ENCODE data around the gene EIF4E2.
"Not testable (repeated sequence)": the region's sequence is repeated elsewhere in the genome, so short reads cannot be mapped to it uniquely, and the experiment has no call there.

Gene EIF4E2

DNA sequence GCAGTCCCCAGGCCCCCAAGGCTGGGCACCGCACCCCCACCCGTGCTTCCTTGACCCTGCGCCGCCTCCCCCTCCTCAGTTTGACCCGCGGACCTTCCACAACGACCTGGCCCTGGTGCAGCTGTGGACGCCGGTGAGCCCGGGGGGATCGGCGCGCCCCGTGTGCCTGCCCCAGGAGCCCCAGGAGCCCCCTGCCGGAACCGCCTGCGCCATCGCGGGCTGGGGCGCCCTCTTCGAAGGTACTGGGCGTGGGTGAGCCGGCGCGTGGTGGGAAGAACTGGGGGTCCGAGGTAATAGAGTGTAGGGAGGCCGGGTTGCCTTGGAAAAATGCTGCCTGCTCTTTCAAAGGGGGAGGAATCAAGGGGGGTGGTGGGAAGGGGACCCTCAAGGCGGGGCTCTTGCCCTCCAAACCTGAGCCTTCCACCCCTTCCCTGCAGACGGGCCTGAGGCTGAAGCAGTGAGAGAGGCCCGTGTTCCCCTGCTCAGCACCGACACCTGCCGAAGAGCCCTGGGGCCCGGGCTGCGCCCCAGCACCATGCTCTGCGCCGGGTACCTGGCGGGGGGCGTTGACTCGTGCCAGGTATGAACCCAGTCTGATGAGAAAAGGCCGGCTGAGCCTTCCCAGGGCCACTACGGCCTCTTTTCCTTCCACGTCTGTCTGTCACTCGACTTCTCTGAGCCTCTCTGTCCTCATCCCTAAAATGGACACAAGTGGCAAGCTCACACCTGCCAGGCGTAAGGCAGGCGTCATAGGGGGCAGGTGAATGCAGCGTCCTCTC lies 27.7 kb upstream of the EIF4E2 start:
- DNase-seq = no peak

DNA sequence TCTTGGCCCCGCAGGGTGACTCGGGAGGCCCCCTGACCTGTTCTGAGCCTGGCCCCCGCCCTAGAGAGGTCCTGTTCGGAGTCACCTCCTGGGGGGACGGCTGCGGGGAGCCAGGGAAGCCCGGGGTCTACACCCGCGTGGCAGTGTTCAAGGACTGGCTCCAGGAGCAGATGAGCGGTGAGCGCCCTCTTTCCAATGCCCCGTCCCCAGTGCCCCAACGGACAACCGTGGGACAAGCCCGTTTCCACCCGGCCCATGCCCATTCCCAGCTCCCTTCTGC lies 27.1 kb upstream of the EIF4E2 start:
- DNase-seq = no peak

DNA sequence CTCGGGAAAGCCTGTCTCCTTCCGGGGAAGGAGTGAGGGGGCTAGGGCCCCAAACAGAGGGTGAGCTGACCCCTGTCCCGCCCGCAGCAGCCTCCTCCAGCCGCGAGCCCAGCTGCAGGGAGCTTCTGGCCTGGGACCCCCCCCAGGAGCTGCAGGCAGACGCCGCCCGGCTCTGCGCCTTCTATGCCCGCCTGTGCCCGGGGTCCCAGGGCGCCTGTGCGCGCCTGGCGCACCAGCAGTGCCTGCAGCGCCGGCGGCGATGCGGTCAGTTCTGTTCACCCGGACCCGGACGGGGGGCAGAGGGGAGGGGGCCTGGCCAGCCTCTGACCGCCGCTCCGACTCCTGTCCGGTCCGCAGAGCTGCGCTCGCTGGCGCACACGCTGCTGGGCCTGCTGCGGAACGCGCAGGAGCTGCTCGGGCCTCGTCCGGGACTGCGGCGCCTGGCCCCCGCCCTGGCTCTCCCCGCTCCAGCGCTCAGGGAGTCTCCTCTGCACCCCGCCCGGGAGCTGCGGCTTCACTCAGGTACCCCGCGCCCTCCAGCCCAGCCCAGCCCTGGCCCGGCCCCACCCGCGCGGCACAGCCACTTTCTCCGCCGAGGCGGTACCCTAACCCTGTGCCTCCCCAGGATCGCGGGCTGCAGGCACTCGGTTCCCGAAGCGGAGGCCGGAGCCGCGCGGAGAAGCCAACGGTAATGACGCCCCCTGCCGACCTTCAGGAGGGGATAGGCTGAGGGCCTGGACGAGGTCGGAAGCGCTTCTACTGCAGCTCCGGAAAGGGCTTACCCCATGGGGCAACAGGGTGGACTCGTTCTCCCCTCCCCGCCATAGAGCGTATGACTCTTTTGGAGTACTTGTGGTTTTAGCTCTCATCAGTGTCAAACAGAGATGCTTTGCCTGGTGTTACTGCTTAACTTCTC lies 26.5 kb upstream of the EIF4E2 start:
- peak; percentile 10 for DNase-seq

DNA sequence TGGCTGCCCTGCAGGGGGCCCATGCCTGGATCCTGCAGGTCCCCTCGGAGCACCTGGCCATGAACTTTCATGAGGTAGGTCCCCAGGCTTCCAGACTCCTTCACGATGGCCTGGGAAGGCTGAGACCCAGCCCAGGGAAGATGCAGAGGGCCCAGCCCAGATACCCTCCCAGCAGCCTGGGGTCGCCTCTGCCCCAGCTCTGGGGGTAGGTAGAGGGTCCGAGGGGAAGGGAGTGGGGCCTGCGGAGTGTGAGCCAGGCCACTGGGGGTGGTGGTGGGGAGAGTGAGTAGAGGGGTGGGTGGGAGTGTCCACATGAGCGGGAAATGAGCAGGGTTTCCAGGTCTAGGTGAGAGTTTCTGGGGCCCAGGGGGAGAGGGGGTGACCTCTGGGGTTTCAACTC lies 25.7 kb upstream of the EIF4E2 start:
- no peak for DNase-seq

DNA sequence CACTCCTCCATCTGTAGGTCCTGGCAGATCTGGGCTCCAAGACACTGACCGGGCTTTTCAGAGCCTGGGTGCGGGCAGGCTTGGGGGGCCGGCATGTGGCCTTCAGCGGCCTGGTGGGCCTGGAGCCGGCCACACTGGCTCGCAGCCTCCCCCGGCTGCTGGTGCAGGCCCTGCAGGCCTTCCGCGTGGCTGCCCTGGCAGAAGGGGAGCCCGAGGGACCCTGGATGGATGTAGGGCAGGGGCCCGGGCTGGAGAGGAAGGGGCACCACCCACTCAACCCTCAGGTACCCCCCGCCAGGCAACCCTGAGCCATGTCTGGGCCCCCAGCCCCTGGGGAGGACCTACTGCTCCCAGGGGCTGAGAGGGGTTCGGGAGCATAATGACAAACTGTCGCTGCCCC lies 25.3 kb upstream of the EIF4E2 start:
- no peak for DNase-seq

DNA sequence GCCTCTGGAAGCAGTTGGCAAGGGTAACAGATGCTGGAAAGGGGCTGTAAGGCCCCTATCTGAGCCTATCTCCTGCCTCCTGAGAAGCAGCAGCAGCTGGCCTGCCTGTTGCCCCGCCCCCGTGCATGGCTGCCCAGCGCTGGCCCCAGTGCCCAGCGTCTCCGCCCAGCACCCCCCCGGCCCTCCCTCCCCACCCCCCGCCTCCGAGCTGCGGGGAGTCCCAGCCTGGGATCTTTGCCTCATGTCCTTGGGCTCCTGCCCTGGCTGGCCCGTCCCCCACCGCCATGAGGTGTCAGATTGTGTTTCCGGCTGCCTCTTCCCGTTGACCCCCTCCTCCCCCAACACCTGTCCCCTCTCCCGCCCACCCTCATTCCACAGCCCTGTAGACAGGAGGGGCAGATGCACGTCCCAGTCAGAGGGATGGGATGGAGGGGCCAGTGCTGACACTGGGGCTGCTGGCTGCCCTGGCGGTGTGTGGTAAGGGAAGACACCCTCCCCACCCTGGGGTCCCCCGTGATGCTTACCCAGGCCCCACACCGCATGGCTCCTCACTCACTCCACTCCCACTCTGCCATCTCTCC lies 24.6 kb upstream of the EIF4E2 start, which contains the start of gene CHRND:
CHRND (plus strand) TSS at position 370 of the 581 bp plus-strand sequence; CDS start at position 426, 56 bp downstream.
- no peak for DNase-seq

DNA sequence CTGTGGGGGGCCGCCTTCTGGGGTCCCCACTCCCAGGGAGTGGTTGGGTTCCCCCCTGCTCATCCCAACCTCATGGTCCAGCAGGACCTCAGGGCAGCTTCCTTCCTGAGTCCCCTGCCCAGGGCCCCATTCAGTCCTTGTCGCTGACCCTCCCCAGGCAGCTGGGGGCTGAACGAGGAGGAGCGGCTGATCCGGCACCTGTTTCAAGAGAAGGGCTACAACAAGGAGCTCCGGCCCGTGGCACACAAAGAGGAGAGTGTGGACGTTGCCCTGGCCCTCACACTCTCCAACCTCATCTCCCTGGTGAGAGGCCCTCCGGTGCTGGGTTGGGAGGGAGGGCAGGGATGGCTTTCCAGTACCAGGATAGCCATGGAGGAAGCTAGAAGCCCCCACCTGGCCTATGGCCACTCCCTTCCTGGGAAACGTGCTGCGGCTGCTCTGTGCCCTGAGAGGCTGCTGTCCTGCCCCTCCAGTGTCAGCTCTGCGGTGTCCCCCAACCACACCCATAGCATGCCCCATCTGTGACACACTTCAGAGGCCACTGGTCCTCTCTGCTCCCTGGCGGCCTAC lies 24.0 kb upstream of the EIF4E2 start:
- no peak for DNase-seq

DNA sequence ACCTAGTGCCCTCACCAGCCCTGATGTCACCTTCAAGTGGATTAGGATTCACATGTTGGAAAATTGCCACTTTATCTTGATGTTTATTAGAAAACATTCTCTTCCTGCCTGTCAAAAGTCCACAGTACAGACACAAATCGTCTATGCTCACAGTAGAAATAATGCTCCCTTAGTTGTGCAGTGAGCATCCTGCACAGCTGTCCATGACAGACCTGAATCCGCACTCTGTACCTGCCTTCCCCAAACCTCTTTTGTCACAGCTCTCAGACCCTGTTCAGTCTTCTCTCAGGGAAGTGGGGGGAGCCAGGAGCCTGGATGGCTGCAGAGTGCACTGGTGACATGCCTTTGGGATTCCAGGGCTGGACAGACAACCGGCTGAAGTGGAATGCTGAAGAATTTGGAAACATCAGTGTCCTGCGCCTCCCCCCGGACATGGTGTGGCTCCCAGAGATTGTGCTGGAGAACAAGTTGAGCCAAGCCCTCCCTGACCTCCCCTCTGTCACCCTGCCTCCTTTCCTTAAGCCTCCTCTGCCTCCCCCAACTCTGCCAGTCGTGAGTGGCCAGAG lies 22.5 kb upstream of the EIF4E2 start:
- DNase-seq = no peak

DNA sequence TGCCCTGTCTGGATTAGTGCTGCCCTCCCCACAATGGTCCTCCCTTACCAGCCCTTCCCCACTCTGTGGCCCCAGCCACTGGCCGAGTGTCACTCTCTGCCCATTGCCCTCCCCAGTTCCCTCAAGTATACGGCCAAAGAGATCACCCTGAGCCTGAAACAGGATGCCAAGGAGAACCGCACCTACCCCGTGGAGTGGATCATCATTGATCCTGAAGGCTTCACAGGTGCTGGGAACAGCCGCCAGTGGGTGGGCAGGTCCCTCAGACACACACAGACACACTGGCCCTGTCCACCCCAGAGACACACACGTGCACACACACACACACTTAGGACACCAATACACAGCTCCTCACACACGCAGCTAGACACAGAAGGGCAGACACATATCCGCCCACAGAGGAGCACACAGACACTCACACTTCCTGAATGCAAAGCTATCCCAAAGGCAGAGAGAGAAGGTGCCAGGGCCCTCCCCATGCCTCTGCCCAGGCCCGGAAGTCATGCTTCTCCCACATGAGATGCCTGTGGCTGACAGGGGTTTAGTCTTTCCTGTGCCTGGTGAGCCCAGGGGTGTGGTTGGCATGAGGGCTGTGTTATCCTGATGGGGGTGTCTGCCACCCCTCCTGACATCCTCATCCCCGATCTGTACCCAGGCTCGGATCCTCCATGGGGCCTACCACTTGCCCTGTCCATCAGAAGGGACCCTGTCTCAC lies 21.6 kb upstream of the EIF4E2 start:
- DNase-seq = no peak

DNA sequence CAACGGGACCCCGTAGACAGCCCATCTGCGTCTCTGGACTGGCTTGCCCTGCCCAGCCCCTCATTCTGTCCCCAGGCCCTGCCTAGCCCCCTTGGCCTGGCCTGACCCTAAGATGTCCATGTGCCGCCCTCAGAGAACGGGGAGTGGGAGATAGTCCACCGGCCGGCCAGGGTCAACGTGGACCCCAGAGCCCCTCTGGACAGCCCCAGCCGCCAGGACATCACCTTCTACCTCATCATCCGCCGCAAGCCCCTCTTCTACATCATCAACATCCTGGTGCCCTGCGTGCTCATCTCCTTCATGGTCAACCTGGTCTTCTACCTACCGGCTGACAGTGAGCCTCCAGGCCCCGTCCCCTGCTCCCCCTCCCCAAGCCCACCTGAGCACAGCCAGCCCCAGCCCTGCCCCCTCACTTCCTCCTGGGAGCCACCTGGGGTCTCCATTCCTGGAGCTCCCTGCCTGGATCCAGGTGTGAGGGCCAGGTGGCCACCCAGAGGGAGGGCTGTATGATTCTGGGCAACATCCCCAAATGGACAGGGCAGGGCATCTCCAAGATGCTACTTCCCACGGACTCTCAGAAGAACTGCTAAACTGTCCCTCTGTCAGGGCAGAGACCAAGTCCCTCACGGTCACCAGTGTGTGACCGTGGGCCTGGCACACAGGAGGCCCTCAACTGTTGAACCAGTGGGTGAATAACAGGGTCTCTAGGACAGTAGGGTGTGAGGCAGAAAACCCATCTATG lies 20.5 kb upstream of the EIF4E2 start:
- no peak for DNase-seq

DNA sequence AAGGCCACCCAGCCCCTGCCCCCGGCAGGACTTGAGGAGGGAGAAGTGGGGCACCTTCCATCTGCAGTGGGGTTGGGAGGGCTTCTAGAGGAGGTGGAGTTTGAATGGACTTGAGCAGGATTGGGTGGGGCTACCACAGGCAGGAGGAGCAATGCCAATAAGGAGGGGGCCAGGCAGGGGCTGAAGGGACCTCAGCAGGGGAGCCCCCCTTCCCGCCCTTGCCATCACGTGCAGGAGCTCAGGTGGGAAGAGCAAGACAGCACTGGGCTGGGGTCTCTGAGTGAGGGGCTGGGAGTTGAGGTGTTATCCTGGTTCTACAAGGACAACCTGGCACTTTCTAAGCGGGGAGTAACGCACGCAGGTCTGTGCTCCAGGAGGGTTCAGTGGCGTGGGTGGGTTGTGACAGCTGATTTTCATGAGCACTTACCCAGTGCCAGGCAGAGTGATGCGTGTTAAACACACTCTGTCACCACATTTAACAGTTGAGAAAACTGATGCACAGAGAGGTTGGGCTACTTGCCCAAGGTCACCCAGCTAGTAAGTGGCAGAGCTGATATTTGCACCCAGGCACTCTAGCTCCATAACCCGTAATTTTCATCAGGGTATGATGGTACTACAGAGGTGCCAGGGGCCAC lies 19.7 kb upstream of the EIF4E2 start:
- no peak for DNase-seq

DNA sequence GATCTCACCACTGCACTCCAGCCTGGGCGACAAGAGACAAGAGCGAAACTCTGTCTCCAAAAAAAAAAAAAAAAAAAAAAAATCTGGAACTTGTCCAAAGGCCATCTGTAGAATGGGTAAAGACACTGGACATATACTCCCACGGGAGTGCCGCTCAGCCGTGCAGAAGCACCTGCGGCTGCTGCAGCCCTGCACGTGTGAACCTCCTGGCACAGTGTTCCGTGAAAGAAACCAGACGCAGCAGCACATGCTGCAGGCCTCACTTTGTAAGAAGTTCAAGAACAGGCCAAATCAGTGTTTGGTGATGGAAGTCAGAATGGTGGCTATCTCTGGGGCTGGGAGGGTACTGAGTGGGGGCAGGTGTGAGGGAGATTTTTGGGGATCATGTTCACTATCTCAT lies 18.1 kb upstream of the EIF4E2 start:
- no peak for DNase-seq

DNA sequence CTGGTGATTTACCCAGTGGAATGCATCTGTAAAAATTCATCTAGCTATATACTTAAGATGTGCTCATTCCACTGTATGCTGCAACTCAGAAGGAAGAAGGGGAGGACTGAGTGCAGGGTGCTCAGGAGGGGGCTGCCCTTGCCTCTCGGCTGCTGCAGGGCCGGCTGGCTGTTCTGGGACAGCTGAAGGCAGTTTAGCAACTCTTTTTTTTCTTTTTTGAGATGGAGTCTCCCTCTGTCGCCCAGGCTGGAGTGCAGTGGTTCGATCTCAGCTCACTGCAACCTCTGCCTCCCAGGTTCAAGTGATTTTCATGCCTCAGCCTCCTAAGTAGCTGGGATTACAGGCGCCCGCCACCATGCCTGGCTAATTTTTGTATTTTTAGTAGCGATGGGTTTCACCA lies 17.7 kb upstream of the EIF4E2 start:
- not testable (repeated sequence) for DNase-seq

DNA sequence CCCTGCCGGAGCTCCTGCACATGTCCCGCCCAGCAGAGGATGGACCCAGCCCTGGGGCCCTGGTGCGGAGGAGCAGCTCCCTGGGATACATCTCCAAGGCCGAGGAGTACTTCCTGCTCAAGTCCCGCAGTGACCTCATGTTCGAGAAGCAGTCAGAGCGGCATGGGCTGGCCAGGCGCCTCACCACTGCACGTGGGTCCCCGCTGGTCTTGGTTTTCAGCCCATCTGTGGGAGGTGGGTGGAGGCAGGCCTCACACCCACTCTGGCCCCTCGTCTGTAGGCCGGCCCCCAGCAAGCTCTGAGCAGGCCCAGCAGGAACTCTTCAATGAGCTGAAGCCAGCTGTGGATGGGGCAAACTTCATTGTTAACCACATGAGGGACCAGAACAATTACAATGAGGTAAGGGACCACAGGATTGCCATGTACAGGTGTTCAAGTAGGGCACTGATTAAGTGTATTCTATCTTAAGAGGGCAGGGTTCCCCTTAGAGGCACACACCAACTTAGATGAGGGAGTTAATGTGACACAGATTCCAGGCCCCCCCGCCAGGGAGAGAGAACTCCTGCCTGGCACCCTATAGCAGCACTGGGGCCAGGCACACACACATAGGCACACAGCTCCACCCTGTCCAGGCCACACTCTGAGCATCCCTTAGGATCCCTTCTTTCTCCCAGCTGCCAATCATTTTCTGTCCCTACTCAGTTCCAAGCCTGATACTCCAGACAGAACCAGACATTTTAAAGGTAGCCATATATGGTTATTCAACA lies 16.4 kb upstream of the EIF4E2 start:
- no peak for DNase-seq

DNA sequence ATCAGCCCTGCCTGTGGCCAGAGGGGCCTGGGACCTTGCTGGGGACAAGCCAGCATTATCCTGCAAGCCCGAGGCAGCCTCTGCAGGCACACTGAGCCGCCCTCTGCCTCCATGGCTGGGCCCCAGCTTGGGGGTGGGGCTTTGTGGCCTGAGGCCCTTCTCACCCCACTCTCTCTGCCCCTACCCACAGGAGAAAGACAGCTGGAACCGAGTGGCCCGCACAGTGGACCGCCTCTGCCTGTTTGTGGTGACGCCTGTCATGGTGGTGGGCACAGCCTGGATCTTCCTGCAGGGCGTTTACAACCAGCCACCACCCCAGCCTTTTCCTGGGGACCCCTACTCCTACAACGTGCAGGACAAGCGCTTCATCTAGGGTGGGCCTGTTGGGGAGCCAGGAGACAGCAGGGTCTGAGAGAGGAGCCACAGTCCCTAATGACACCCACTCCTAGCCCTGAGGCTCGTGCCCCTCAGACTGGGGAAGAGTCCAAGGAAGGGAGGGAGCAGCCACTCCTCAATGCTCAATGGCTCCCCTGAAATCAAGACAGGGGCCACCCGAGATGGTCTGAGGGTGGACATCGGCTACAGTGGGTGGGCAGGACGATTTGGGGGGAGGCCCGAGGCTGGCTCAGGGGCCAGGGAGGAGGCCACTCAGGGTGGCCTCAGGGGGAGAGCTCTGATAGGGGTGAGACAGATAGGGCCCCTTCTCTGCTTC lies 15.4 kb upstream of the EIF4E2 start:
- no peak for DNase-seq

DNA sequence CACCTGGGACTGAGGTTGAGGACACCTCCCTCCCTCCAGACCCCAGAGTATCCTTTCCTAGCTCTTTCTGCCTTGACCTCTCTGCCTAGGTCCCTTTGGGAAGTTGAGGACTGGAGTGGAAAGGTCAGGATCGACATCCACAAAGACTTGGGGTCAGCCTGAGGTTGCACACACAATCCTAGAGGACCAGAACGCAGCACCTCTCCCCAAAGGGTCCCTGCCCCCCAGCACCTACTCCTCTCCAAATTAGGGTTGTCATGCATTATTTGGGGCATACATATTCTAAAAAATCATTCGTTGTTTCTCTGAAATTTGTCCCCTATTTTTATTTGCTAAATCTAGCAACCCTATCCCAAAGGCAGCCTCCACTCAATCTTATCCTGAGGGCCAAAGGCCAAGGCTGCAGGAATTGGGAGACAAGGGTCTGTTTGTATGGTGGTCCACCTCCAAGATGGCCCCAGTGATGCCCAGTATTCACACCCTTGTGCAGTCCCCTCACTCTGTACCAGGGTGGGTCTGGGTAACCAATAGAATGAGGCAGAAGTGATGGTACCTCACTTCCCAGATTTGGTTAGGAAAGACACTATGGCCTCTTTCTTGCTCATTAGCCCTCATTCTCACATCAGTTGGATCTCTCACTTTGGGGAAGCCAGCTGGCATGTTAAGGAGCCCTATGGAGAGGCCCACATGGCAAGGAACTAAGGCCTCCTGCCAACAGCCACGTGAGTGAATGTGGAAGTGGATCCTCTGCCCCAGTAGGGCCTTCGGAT lies 14.5 kb upstream of the EIF4E2 start:
- no peak for DNase-seq

DNA sequence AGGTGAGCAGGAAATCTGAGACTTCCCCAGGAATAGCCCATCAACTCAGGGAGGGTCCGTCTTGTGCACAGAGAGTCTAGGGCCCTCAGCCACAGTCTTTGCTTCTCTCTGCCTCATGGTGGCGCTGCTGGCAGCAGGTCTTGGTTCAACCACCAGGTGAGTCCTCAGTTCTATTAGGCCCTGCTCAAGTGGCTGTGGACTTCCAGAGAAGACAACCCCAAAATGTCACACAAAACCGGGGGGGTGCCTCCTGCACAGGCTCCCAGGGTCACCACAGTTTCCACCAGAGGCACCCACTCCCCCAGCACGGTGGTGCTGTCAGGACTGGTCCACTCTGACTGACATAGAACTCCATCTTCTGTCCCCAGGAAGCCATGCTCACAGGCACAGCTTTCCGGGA lies 13.4 kb upstream of the EIF4E2 start:
- DNase-seq = no peak

DNA sequence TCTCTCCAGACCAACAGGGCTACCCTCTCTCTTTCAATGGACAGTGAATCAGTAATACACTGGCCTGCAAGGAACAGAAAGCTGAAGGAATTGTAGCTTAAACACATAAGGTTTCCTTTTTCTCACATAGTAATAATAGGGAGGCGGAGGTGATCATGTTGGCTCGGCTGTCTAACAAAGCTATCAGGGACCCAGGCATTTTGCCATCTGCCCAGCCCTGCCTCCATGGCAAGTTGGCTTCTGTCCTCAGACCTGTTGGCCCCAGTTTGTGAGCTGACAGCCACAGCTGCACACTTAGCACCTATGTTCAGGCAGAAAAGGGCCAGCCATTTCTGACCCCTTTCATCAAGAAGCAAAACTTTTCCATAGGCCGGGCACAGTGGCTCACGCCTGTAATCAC lies 13.0 kb upstream of the EIF4E2 start:
- no peak for DNase-seq

DNA sequence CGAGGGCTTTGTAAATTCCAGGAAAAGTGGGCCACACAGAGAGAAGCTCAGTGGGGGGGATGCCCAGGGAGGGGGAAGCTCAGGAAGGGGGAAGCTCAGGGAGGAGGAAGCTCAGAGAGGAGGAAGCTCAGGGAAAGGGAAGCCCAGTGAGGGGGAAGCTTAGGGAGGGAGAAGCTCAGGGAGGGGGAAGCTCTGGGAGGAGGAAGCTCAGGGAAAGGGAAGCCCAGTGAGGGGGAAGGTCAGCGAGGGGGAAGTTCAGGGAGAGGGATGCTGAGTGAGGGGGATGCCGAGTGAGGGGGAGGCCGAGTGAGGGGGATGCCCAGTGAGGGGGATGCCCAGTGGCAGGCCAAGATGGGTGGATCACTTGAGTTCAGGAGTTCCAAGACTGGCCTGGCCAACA lies 11.8 kb upstream of the EIF4E2 start:
- no peak for DNase-seq

All from DMS79 (cell line).